ENCODE data around the gene LOXHD1.

Gene LOXHD1

DNA sequence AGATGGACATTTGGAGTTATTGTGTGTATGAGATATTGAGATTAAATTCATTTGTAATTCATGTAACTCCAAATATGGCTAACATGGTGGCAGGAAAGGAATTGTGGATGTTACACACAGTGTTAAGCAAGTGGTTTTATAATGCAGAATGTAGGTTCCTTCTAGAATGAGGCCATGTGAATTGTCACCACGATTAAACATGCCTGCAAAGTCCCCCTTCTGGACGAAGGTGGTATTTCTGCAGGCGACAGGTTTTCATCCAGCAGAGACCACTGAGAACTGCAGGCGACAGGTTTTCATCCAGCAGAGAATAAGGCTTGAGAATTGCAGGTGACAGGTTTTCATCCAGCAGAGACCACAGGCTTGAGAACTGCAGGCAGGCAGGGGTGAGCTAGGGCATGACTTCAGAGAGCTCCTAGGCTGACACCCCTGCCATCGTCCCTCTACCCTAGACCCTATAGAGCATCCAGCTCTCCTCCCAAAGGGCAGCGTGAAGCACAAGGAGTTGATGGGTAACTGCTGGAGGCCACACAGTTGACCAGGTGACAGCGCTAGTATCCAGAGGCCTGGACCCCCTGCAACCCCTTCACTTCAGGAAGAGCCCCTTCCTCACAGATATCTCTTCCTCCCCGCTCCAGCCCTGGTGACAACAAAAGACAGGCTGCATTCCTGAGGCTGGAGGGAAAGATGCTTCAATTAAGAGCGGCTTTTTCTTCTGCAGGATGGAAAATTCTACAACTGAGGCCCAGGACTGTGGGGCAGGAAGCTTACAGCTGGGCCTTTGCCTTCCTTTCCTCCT, 175.8 kb downstream of the LOXHD1 start:
- in situ Hi-C loops (cut with HindIII; ENCODE audit: low sequenced_read_pairs), result no loop called here

GRCh38 chr18:46480226-46480625, 176.8 kb downstream of the LOXHD1 start:
- in situ Hi-C loops (cut with HindIII; ENCODE audit: low sequenced_read_pairs), result no loop called here

- in situ Hi-C loops (cut with HindIII; ENCODE audit: low sequenced_read_pairs), result no loop called here
Measured at GRCh38 chr18:46478796-46479195, 178.2 kb downstream of the LOXHD1 start.

GRCh38 chr18:46477425-46478011, 179.5 kb downstream of the LOXHD1 start:
- in situ Hi-C loops (cut with HindIII; ENCODE audit: low sequenced_read_pairs), result no loop called here

- in situ Hi-C loops (cut with HindIII; ENCODE audit: low sequenced_read_pairs), result no loop called here
Measured at GRCh38 chr18:46475390-46475752, 181.6 kb downstream of the LOXHD1 start.

GRCh38 chr18:46474487-46475389, 182.3 kb downstream of the LOXHD1 start:
- in situ Hi-C loops (cut with HindIII; ENCODE audit: low sequenced_read_pairs), result no loop called here

GRCh38 chr18:46471809-46472498, 185.1 kb downstream of the LOXHD1 start:
- in situ Hi-C loops (cut with HindIII; ENCODE audit: low sequenced_read_pairs), result no loop called here

DNA sequence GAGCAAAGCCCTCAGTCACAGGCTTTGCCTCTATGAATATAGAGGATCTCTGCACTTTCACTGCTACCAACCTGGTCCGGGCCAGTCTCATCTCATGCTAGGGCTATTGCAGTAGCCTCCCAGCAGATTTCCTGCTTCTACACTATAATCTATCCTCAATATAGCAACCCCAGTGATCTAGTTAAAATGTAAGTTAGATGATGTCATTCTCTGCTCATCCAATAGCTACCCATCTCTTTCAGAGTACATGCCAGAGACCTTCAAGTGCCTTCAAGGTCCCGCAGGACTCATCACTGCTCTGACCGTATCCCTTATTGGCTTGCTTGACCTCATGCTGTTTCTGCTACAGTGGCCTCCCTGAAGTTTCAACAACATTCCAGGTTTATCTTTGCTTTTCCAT, 186.3 kb downstream of the LOXHD1 start:
- in situ Hi-C loops (cut with HindIII; ENCODE audit: low sequenced_read_pairs), result no loop called here

- in situ Hi-C loops (cut with HindIII; ENCODE audit: low sequenced_read_pairs), result no loop called here
Measured at GRCh38 chr18:46469186-46469915, 187.7 kb downstream of the LOXHD1 start.

GRCh38 chr18:46468426-46469180, 188.4 kb downstream of the LOXHD1 start:
- in situ Hi-C loops (cut with HindIII; ENCODE audit: low sequenced_read_pairs), result no loop called here

- in situ Hi-C loops (cut with HindIII; ENCODE audit: low sequenced_read_pairs), result no loop called here
Measured at GRCh38 chr18:46466234-46467160, 190.5 kb downstream of the LOXHD1 start.

DNA sequence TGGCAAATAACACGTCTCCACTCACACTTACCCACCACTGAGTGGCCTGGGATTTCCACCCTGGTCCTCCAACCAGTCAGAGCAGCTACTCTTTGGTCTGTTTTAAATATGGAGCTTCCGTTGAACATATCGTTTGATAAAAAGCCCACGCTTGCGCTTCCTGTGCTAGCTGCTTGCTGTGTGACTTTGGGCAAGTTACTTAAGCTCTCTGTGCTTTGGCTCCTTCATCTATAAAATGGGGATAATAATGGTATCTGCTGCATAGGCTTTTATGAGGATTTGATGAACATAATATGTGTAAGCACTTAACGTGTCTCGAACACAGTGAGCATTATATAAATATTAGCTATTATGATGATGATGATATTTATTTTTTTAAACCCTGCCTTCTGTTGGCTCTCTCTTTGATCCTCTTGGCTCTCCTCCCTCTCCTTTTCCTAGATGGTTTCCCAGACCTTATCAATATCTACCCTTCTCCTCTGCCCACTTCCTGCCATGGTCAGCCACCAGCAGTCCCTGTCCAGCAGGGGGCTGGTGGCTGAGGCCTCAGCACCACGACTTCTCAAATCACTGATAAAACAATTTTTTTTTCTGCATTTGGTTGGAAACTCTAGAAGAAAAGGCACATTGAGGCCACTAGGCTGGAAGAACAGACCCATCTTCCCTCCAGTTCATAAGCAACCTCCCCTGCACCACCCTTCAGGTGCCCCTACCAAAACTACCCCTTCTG, 191.9 kb downstream of the LOXHD1 start:
- in situ Hi-C loops (cut with HindIII; ENCODE audit: low sequenced_read_pairs), result no loop called here

- in situ Hi-C loops (cut with HindIII; ENCODE audit: low sequenced_read_pairs), result no loop called here
Measured at GRCh38 chr18:46462523-46462922, 194.5 kb downstream of the LOXHD1 start.

DNA sequence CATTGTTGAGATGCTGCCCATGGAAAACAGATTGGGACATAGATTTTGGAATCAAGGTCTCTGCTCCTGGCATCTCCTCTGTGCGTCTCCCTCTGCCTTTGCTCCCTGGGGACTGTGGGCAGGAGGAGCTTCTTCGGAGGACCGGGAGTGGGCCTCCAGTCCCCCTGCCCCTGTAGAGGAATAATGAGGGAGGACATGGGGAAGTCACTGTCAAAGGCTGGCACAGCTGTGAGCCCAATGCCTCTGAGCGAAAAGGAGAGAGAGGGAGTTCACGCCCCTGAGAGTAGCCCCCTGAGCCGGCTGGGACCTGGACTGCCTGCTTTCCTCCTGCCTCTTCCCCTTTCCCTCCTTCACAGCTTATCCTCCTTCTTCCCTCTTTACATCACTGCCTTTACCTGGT, 195.0 kb downstream of the LOXHD1 start:
- in situ Hi-C loops (cut with HindIII; ENCODE audit: low sequenced_read_pairs), result no loop called here

DNA sequence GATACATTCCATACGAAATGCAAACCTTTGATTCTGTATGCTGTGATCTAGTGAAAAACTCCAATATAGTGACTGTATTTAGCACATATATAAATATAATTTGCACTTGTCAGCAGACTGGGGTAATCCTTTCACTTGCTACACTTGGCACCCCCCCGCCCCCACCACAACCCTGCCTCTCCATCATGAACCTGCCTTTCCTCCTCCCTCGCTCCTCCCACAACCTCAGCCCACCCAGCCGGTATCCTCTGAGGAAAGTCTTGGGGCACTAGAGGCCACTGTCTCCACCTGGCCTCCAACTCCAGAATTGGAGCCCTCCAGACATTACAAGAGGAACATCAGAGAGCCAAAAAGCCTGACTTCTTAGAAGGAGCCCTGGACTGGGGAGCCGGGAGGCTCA, 196.3 kb downstream of the LOXHD1 start:
- in situ Hi-C loops (cut with HindIII; ENCODE audit: low sequenced_read_pairs), result no loop called here

DNA sequence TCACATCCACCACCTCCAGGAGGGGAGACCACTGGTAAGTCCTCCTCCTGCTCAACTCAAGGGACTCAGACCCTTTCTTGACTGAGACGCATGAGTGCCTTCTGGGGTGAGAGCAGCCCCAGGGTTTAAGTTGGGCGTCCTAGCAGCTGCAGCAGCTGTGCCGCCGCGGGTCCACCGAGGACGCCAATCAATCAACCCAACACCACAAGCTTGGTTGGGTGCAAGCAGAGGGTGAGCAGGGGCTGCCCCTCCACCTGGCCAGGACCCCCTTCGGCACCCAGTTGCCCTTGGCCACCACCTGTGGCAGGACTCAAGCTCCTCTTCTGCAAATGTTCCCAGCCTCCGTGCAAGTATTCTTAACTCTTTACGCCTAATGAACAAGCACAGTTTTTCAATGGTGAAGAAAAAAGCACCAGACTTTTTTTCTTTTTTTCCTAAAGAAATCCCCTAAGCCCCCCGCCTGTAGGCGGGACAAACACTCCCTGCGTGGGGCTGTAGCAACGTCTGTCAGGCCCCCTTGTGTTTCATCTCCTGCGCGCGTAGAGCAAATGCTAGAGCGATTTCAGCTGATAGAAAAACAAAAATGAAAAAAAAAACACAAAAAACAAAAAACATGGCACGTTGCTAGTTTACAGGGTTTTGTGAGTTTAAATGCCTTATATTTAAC, 197.1 kb downstream of the LOXHD1 start:
- in situ Hi-C loops (cut with HindIII; ENCODE audit: low sequenced_read_pairs), result no loop called here

DNA sequence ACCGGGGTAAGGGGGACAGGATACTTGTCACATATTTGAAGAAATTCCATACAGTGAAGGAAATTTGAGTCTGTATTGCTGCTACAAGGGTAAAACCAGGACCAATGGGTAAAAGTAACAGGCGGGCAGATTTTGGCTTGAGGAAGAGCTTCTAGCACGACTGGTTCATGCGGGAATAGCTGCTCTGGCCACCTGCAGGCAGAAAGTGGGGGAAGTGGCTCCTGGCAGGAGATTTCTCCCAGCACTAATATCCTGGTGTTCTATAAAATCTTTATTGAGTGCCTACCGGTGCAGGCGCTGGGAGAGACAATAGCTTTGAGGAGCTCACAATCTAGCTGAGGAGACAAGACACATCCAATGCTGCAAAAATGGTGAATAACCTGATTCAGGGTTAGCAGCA, 198.5 kb downstream of the LOXHD1 start:
- in situ Hi-C loops (cut with HindIII; ENCODE audit: low sequenced_read_pairs), result no loop called here
